Peyer's patch (tissue), 4 donors: Measurements from ENCODE around the gene ITSN1.

Experiments used
- CTCF ChIP-seq, 6 experiments: fragments of 450-650 bp in 4 of 6; fragments of 200-600 bp in 2 of 6; sonication (generic) in 1 of 6; IDR thresholded peaks; one replicate each; pipeline ENCODE4 v1.5.1; 2017 to 2019; ENCODE audit warnings: antibody characterized with exemption in 6 of 6, mild to moderate bottlenecking in 3 of 6, moderate library complexity in 1 of 6
- POLR2A ChIP-seq, 2 donors: fragments of 450-650 bp; IDR thresholded peaks; one replicate each; pipeline ENCODE4 v1.5.1; 2017; ENCODE audit warnings: antibody characterized with exemption in 2 of 2, mild to moderate bottlenecking in 2 of 2, moderate library complexity in 2 of 2

- no peak for TF ChIP-seq CTCF (IDR thresholded peaks at IDR 0.05)
- no peak for TF ChIP-seq POLR2A (IDR thresholded peaks at IDR 0.05)
Observed at GRCh38 chr21:33849834-33850233, 207.5 kb downstream of the ITSN1 start.
